GM19395 (cell line): ENCODE results near the gene SIRPG.
"Not testable (repeated sequence)": the region's sequence is repeated elsewhere in the genome, so short reads cannot be mapped to it uniquely, and the experiment has no call there.

Experiments
- ATAC-seq: cut with Tn5 transposase; IDR thresholded peaks from one replicate; pipeline ENCODE4 v1.9.1; 2021; ENCODE audit warnings: mild to moderate bottlenecking, moderate library complexity; ENCODE audit not compliant: unreplicated experiment

Gene SIRPG

GRCh38 chr20:1637226-1637625 is 20.4 kb downstream of the SIRPG start:
- ATAC-seq, result no peak

- no peak for ATAC-seq
Observed at GRCh38 chr20:1636621-1637020, 21.0 kb downstream of the SIRPG start.

- no peak for ATAC-seq
Observed at GRCh38 chr20:1635291-1635979, 22.1 kb downstream of the SIRPG start.

GRCh38 chr20:1633535-1633934 is 24.0 kb downstream of the SIRPG start:
- ATAC-seq, result no peak

- ATAC-seq, result no peak
Observed at GRCh38 chr20:1632178-1632577, 25.4 kb downstream of the SIRPG start.

- ATAC-seq, result no peak
Observed at GRCh38 chr20:1631309-1632151, 26.0 kb downstream of the SIRPG start.

- ATAC-seq, result no peak
Observed at GRCh38 chr20:1630186-1630585, 27.4 kb downstream of the SIRPG start.

GRCh38 chr20:1629321-1629720 is 28.3 kb downstream of the SIRPG start:
- no peak for ATAC-seq

GRCh38 chr20:1628621-1629020 is 29.0 kb downstream of the SIRPG start:
- no peak for ATAC-seq

GRCh38 chr20:1627200-1627550 is 30.4 kb downstream of the SIRPG start:
- ATAC-seq, result no peak

- no peak for ATAC-seq
Observed at GRCh38 chr20:1626528-1627199, 30.9 kb downstream of the SIRPG start.

GRCh38 chr20:1625083-1625690 is 32.4 kb downstream of the SIRPG start:
- ATAC-seq, result no peak

GRCh38 chr20:1623501-1624205 is 33.9 kb downstream of the SIRPG start:
- ATAC-seq, result no peak

GRCh38 chr20:1622450-1622849 is 35.1 kb downstream of the SIRPG start:
- no peak for ATAC-seq

- no peak for ATAC-seq
Observed at GRCh38 chr20:1621316-1621715, 36.3 kb downstream of the SIRPG start.

- no peak for ATAC-seq
Observed at GRCh38 chr20:1619861-1620444, 37.6 kb downstream of the SIRPG start, which contains the start of gene SIRPB1. TSS of gene SIRPB1 (minus strand) at chr20:1620009. CDS start at chr20:1619944, 65 bp downstream.

GRCh38 chr20:1618954-1619540 is 38.5 kb downstream of the SIRPG start:
- no peak for ATAC-seq

GRCh38 chr20:1618479-1618878 is 39.1 kb downstream of the SIRPG start:
- no peak for ATAC-seq

GRCh38 chr20:1616858-1617434 is 40.6 kb downstream of the SIRPG start:
- ATAC-seq, result no peak

- not testable (repeated sequence) for ATAC-seq
Observed at GRCh38 chr20:1610404-1610803, 47.2 kb downstream of the SIRPG start.
